GM21423 (cell line): Measurements from ENCODE around the gene CPXM2.

Source experiments
- ATAC-seq: cut with Tn5 transposase; IDR thresholded peaks from one replicate; pipeline ENCODE4 v1.9.1; 2021; ENCODE audit warnings: mild to moderate bottlenecking, moderate library complexity; ENCODE audit not compliant: unreplicated experiment

CPXM2 gene

DNA sequence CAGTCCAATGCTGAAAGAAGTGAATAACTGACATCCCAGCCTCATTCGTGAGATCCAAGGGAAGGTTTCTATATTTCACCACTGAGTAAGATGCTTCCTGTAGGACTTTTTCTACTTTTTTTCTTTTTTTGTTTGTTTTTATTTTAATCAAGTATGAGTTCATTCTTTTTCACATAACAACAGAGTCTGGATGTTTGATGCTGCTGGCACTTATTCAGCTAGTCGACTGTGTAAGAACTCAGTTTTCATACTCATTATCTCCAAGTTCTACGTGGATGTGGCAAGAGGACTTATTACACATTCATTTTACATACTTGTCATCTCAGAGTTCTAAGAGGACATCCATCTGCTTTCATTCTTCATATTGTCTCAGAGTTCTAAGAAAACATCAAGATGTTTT, 86.9 kb downstream of the CPXM2 start:
- no peak for ATAC-seq

DNA sequence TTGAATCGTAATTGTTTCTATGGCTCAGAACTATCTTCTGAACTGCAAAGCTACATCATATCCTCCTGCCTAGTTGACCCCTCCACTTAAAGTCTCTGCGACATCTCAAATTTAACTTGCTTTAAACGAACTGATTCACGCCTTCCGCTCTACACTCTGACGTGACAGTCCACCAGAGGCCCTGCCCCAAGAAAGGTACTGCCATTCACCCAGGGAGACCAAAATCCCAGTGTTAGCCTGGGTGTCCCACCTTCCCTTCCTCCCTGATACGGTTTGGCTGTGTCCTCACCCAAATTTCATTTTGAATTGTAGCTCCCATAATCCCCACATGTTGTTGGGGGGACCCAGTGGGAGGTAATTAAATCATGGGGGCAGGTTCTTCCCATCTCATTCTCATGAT, 90.8 kb downstream of the CPXM2 start:
- ATAC-seq = no peak

DNA sequence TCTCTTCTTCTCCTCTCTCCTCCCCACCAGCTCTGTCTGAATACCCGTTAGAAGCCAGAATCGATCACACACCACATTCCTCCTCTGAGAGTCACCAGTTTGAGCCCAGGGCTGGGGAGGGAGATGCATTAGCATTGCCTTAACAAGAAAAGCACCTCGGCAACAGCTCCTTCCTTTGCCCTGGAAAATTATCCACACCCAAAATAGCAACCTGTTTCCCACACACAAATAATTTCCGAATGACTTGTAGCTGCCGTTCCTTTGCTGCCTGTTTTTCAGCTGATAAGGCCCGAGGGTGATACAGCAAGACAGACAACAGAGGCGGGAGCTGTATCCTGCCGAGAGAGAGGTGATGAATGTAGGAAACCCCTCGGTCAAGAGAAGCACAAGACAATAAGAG, 91.3 kb downstream of the CPXM2 start:
- ATAC-seq = no peak

DNA sequence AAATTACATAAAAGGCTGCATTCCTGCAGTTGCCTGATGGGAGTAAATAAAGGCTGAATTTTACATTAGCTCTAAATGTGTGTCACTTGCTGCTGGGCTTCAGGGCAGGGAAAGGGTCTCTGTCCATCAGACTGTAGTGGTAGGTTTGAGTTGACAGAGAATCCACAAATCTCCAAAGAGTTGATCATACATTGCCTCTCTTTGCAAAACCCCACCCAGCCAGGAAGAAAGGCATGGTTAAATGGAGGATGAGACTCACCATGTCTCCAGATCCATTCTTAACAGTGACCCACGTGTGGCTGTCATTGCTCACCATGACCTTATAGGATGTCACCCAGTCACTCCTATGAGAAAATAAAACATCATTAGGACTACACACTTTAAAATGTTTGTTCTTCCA, 92.8 kb downstream of the CPXM2 start:
- ATAC-seq = no peak

DNA sequence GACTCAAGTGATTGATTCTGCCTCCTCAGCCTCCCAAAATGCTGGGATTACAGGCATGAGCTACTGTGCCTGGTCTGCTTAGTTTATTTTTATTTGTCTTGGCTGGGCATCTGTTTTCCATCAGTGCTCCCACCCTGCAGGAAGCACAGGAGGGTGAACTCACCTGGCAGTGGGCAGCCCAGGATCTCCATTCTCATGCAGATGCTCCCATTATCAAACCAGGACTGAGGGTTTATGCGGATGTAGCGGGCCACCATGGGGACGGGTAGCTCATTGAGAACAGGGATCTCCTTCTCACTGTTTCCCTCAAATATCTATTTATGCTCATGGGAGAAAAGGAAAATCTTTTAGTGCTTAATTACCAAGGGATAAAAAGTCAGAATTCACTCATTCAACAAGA, 93.8 kb downstream of the CPXM2 start:
- no peak for ATAC-seq

DNA sequence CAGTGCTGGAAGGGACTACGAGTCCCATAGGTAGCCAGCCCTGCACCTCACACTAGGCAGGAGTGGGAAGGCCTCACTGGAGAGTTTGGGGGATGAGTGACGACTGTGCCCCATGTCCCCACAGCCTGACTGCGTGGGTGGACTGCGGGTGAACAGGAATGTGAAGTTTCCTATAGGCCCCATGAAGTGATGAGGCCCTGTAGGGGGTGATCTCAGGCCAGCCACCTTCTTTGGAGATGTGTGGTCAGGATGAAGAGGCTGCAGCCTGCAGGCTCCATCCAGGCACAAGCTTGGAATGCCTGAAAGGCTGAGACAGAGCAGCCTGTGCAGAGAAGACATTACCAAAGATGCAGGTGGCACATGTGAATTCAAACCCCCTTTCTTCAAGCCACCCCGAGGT, 94.9 kb downstream of the CPXM2 start:
- ATAC-seq = no peak

DNA sequence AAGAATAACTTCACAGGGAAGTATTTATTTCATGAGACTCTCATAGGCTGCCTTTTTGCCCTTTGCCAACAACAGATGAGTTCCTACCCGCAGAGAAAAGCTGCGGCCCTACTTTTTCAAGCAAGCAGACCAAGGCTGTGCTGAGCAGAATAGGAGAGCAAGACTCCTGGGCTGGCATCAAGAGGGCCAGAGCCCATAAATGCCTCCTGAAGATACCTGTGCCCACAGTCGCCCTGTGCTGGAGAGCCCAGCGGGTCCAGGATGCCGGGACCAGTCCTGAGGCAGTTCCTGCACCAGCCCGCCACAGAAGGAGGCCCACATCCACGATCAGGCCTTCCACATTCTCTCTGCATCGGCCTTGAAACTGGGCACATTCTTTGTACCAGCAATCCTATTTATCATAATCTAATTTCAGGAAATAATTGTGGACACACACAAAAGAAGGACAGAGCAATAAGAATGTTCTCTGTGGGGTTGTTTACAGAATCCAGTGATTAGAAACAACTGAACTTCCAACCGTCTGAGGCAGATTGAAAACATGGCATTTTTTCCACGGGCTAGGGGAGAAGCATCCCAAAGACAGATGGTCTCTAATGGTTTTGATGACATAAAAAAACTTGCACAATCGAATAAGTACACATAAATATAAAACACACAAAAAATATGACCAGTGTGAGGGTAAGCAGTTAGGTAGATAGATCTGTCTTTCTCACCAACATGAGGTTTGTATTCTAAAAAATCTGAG, 95.6 kb downstream of the CPXM2 start:
- no peak for ATAC-seq

DNA sequence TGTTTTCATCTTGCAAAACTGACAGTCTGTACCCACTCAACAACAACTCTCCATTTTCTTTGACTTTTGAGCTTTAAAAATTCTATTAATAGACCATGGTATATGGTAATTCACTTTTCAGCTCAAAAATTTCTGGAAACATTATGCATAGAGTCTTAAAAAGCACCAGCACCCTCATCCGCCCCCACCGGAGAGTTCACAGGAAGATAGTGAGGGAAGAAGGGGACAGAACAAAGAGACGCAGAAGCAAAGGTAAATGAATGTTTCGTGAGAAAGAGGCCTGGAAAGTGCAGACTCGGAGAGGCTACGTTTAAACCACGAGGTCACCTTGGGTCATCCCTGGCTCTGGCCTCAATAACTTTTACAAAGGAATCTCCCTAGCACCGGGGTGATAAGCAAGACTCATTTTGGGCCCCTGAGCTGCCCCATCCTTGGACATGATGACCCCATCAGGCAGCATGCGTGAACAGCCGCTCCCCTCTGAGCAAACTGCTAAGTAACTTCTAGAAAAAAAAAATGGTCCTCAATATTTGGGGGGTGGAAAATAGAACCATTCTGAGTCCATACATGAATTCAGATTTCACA, 96.3 kb downstream of the CPXM2 start:
- no peak for ATAC-seq

DNA sequence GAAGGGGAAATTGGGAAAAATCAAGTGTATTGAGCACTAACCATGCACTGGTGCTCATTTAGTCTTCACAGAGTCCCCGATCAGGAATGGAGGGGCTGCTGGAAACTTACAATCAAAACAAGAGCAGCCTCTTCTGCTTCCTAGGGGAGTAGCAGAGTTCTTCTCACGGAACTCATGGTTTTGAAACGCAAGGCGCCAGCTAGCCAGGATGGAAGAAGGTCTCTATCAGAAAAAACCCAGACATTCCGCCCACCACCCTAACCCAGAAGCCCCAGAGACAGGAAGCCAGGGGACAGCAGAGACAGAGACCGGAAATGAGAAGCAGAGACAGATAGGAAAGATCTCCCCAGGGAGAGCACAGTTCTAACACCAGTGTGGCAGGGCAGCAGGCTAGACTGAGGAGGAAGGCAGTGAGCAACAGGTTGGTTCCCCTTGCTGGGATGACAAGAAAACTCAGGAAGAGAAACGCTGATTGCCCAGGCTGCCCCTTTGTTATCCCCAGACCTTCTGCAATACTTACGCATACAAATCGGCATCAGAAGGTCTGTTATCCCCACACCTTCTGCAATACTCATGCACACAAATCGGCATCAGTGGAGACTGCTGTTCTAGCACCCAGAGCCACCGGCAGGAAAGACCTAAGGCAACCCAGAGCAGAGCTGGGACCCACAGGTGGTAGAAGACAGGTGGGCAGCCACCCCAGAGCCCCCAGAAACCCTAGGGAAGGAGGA, 99.2 kb downstream of the CPXM2 start:
- no peak for ATAC-seq

DNA sequence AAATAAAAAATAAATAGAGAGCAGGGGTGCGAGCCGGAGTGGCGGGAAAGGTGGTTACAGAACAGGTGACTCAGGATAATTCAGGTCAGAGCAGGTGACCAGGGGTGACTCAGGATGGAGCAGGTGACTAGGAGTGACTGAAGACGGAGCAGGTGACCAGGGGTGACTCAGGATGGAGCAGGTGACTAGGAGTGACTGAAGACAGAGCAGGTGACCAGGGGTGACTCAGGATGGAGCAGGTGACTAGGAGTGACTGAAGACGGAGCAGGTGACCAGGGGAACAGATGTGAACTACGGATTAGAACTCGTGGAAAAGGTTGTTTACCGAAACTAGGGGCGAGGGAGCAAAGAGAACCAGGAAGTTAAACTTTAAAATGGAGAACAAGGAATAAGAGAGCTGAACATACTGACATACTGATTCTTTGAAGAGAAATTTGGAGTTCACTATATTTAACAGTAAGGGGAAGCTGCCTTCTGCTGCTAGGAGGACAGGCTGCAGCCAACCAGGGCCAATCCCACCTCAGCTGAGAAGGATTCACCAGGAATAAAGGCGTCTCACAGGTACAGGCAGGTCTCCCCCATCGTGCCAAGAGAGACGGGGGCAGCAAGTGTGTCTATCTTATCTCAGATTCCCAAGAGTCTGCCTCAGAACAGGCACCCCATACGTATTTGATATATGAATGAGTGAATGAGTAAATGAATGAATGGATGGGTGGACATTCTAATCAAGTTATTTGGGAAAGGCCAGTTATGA, 101.3 kb downstream of the CPXM2 start:
- ATAC-seq = no peak

DNA sequence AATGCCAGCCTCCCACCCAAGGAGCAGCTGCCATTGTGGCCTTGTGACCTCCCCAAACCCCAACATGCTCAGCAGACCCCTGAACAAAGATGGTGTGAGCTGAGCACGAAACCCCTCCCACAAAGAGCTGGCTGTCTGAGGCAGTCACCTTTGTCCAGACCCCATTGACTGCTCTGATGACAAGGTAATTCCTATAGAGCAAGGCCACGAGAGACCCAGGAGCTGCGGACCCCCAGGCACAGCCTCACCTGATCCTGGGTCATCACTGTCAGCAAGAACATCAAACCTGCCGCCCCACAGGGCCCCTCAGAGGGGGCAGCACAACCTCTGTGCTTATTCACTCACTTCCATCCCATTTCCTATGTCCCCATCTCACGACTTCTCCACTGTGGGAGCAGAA, 102.6 kb downstream of the CPXM2 start:
- ATAC-seq = no peak

DNA sequence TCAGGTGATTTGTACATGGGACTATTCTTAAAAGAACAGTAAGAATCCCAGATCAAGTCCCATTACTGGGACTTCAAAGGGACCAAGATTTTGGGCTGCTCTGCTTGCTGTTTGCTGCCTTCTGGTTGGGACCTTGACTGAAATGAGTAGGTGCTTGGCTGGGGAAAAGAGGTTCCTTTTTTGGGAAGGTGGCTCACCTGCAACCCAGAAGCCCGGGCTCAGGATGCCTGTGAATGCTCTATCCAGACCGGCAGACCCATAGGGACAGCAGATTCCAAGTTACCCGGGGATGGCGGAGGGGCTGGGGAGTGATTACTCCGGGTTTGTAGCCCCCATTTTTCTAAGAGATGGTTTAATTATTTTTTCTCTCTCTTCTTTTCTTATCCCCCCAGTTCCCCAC, 104.0 kb downstream of the CPXM2 start:
- ATAC-seq = no peak

DNA sequence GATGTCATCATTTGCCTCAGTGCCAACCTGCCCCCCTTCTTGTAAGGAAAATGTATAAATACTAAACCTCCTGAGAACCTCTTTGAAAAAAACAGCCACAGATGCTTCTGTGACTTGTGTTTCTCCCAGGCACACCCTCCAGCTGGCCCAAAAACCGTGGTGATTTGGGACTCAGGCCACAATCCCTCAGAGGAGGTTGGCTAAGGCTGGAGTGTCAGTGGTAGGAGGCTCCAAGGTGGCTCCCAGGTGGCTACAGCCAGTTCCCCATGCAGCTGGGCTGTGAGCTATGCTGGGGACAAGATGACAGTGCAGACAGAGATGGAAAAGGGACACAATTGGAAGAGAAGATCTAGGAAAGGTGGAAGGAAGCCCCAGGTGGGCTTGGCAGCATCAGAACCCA, 104.7 kb downstream of the CPXM2 start:
- ATAC-seq = no peak

DNA sequence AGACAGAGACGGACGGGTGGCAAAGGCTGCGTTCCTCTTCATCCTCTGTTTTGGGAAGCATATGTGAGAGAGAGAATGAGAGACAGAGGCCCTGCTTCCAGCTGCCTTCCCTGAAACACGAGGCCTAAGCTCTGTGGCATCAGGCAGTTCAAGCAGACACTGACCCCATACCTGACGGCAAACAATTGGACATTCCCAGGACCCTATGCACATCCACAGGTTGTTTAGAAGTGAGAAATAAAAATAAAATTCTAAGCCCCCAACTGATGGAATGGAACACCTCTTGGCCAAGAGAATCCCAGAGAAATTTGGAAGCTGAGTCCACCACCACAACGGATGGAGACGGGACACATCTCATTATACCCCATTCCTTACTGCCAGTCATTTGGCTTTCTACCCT, 105.3 kb downstream of the CPXM2 start:
- no peak for ATAC-seq

DNA sequence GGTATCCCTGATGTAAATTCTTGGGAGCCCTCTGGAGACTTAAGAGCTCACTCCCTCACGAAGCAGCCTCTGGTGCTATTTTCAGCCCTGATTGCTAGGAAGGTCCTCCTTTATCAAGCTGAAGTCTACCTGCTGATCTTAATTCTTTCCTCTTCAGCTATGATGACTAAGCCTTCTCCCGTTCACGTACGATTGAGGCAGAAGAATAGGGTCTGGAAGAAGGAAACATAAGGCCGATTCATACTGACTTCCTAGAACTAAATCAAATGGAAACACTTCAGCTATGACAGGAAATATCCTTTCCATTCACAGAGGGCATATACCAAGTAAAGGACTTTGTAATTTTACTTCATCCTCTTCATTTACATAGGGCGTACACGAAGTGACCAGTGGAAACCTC, 107.0 kb downstream of the CPXM2 start:
- ATAC-seq = no peak

DNA sequence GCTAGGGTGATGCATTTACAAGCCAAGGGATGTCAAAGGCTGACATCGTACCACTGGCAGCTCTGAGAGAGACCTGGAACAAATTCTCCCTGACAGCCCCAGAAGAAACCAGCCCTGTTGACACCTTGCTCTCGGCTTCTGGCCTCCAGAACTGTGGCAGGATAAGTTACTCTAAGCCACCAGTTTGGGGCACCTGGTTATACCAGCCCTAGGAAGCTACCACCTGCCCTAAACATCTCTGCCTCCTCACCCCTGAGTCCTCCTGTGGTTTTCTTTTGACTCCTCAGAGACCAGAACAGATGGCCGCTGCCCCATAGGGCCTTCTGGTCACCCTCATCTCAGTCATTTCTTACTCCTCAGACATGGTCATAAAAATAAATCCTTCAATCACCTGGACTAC, 107.4 kb downstream of the CPXM2 start:
- no peak for ATAC-seq

DNA sequence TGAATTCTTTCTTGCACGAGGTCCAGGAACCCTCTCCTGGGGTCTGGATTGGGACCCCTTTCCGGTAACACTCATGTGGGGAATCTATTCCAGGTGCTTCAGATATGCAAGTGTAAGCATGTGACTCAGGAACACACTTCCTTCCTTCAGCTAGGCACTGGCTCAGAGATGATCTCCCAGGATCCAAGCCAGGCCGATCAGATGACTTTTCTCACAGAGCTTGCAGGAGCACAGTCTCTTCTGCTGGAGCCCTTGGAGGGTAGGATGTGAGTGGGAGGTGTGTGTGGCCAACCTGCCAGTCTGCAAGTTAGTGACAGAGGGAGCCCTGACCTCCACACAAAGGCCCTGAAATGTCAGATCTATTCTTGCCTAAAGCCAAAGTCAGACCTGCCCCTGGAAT, 108.3 kb downstream of the CPXM2 start:
- no peak for ATAC-seq

DNA sequence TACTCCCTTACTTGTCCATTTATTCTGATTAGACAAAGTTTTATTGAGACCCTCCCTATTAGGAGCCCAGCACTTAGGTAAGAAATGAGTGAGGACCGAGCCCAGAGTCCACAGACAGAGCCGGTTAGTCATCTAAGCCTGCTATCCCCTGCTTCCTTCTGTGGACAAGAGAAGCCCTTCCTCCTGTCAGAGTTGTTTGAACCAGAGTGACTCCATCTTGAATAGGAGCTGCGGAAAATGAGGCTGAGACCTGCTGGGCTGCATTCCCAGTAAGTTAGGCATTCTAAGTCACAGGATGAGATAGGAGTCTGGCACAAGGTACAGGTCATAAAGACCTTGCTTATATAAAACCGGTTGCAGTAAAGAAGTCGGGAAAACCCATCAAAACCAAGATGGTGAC, 109.1 kb downstream of the CPXM2 start:
- no peak for ATAC-seq

DNA sequence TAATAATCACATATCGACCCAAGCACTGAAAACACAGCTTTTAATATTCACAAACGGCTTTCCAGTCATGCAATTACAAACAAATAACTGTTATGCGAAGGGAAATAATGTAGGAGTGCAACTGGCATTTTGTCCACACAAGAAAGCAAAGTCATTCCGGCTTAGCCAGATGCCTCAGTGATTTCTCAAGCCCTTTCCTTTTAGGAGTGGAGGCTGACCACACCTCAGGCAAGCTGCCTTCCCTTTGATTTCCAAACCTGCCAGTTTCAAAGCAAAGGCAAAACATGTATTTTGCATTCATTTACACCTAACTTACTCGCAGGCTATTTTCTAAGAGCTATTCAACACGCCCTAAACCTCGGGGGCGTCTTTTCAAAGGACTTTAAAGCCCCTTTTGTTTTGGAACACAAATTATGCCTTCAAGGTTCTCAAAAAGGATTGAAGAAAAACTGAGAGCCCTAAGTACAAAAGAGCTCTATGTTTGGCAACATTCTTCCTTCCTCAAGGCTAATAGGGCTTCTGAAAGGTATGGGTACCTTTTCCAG, 109.6 kb downstream of the CPXM2 start:
- ATAC-seq = no peak

DNA sequence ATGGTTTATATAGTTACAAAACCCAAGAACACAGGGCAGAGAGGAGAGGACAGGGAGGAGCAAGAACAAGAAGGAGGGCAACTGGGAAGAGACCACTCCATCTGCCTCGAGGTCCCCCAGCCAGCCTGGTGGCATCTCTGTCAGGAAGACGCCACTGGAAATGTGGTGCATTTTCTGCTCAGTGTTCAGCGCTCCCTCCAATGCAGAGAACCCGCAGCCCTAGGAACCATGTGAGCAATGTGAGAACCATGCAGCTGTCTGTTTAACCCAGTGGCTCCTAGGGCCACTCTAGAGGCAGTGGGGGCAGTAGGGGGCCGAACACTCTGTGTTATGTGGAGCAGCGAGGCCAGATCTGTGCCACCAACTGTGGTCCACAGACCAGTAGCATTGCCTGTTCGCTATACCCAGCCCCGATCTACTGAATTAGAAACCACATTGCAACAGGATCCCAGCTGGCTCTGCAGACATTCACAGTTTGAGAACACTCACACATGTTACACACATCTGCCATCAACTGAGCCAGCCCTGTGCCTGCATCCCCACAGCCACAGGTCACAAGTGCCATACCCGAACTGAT, 110.2 kb downstream of the CPXM2 start:
- ATAC-seq = no peak
